Ascending aorta (tissue), 2 donors: ENCODE results near the gene VTI1A. TPM values are rescaled to one million over a fixed set of nuclear protein-coding genes. Genes with fewer than 3 reads are reported as not detected.

Experiments used
- DNase-seq, 2 donors: peaks; one replicate each; pipeline ENCODE4 v3.0.0-alpha.2; 2019; ENCODE audit warnings: low spot score in 2 of 2
- H3K27ac ChIP-seq, 2 donors: fragments of 200-600 bp; sonication (generic); one replicate each; pipeline ENCODE4 v1.5.1; 2016 to 2017; ENCODE audit warnings: mild to moderate bottlenecking in 1 of 2
- H3K27me3 ChIP-seq: fragments of 200-600 bp; sonication (generic); one replicate; pipeline ENCODE4 v1.5.1; 2017
- H3K36me3 ChIP-seq, 2 donors: fragments of 200-600 bp; sonication (generic); one replicate each; pipeline ENCODE4 v1.5.1; 2016
- H3K4me1 ChIP-seq, 2 donors: fragments of 200-600 bp; sonication (generic); one replicate each; pipeline ENCODE4 v1.5.1; 2016 to 2017; ENCODE audit warnings: mild to moderate bottlenecking in 1 of 2
- H3K4me3 ChIP-seq, 2 donors: fragments of 200-600 bp; sonication (generic); one replicate each; pipeline ENCODE4 v1.5.1; 2016 to 2017; ENCODE audit warnings: mild to moderate bottlenecking in 1 of 2
- H3K9me3 ChIP-seq, 2 donors: fragments of 200-600 bp; sonication (generic); one replicate each; pipeline ENCODE4 v1.5.1; 2016
- CTCF ChIP-seq, 3 experiments: fragments of 200-600 bp in 2 of 3; fragments of 450-650 bp in 1 of 3; sonication (generic) in 2 of 3; IDR thresholded peaks; one replicate each; pipeline ENCODE4 v1.5.1; 2016 to 2019; ENCODE audit warnings: antibody characterized with exemption in 3 of 3, mild to moderate bottlenecking in 1 of 3, moderate library complexity in 1 of 3
- intact Hi-C: fragments of 100-400 bp; cut with DNase I; formaldehyde crosslinking; loops from one replicate; pipeline ENCODE4 v1.15.1; 2023
- total RNA-seq: library from RNA; depleted of rRNA; stranded (reverse); fragments of >200 nt; gene quantifications from one replicate; pipeline ENCODE4 v1.1.0, GENCODE V29; 2016

Gene VTI1A
- total RNA-seq, 1 donor from 2014 or later: 32.5 TPM

- Histone ChIP-seq H3K27me3 (no peaks in the 10 kb centered on the region), H3K36me3 (no peaks in the 10 kb centered on the region), H3K4me1 (no peaks in the 10 kb centered on the region), H3K27ac (no peak overlapping the region), H3K4me3 (no peak overlapping the region), H3K9me3 (no peaks in the 10 kb centered on the region)
- no peak for DNase-seq
- intact Hi-C loops: no loop called here
- no peak for TF ChIP-seq CTCF (IDR thresholded peaks at IDR 0.05)
Measured at GRCh38 chr10:112515852-112516251, 68.8 kb downstream of the VTI1A start.

GRCh38 chr10:112517451-112517862 is 70.4 kb downstream of the VTI1A start:
- no peak overlapping the region for H3K27ac ChIP-seq
- H3K36me3 ChIP-seq: no peaks in the 10 kb centered on the region
- no peaks in the 10 kb centered on the region for H3K4me1 ChIP-seq
- H3K9me3 ChIP-seq: no peaks in the 10 kb centered on the region
- no peaks in the 10 kb centered on the region for H3K27me3 ChIP-seq
- TF ChIP-seq CTCF (IDR thresholded peaks at IDR 0.05): no peak
- intact Hi-C loops: no loop called here
- H3K4me3 ChIP-seq: no peak overlapping the region
- DNase-seq: no peak

GRCh38 chr10:112519133-112519761 is 72.2 kb downstream of the VTI1A start:
- H3K27ac ChIP-seq: no peak overlapping the region
- DNase-seq: no peak
- H3K4me3 ChIP-seq: no peak overlapping the region
- TF ChIP-seq CTCF (IDR thresholded peaks at IDR 0.05): no peak
- no peaks in the 10 kb centered on the region for H3K27me3 ChIP-seq
- H3K36me3 ChIP-seq: no peaks in the 10 kb centered on the region
- H3K9me3 ChIP-seq: no peaks in the 10 kb centered on the region
- intact Hi-C loops: no loop called here
- no peaks in the 10 kb centered on the region for H3K4me1 ChIP-seq

GRCh38 chr10:112520914-112521313 is 73.9 kb downstream of the VTI1A start:
- no peak overlapping the region for H3K4me3 ChIP-seq
- H3K36me3 ChIP-seq: no peaks in the 10 kb centered on the region
- H3K9me3 ChIP-seq: no peaks in the 10 kb centered on the region
- no peak for TF ChIP-seq CTCF (IDR thresholded peaks at IDR 0.05)
- H3K4me1 ChIP-seq: no peaks in the 10 kb centered on the region
- intact Hi-C loops: no loop called here
- no peaks in the 10 kb centered on the region for H3K27me3 ChIP-seq
- H3K27ac ChIP-seq: no peak overlapping the region
- no peak for DNase-seq

GRCh38 chr10:112524641-112525040 is 77.6 kb downstream of the VTI1A start:
- H3K4me3 ChIP-seq: no peak overlapping the region
- TF ChIP-seq CTCF (IDR thresholded peaks at IDR 0.05): no peak
- no peak overlapping the region for H3K27ac ChIP-seq
- H3K9me3 ChIP-seq: no peaks in the 10 kb centered on the region
- H3K36me3 ChIP-seq: no peaks in the 10 kb centered on the region
- no peaks in the 10 kb centered on the region for H3K4me1 ChIP-seq
- H3K27me3 ChIP-seq: no peaks in the 10 kb centered on the region
- intact Hi-C loops: no loop called here
- no peak for DNase-seq

- Histone ChIP-seq H3K4me3 (no peak overlapping the region), H3K27ac (no peak overlapping the region), H3K9me3 (no peaks in the 10 kb centered on the region), H3K27me3 (no peaks in the 10 kb centered on the region), H3K4me1 (no peaks in the 10 kb centered on the region), H3K36me3 (no peaks in the 10 kb centered on the region)
- no peak for DNase-seq
- TF ChIP-seq CTCF (IDR thresholded peaks at IDR 0.05): no peak
- intact Hi-C loops: no loop called here
Measured at GRCh38 chr10:112525200-112525599, 78.2 kb downstream of the VTI1A start.
